ENCODE results near the gene DNAH17. TPM values are rescaled to one million over a fixed set of nuclear protein-coding genes. Genes with fewer than 3 reads are reported as not detected.

DNAH17 gene
- total and polyA plus RNA-seq, 2 donors (not counting 3 experiments of a cell fraction or from before 2014, with no cell fraction given), result not detected

DNA sequence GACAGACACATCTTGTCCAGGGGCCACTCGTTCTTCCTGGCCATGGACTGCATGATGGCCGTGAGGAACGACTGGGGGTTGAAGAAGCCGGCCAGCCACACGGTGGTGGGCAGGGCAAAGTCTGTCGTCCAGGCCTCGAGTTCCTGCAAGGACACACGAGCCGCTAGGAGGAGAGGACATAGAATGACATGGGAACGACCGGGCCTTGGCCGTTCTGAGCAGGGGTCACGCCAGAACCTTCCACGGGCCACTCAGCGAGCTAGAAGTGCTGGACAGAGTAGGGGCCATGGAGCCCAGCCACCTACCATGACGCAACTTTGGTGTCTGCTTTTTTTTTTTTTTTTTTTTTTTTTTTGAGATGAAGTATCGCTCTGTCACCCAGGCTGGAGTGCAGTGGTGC lies 151.8 kb downstream of the DNAH17 start:
- FAIRE-seq, result no peak
- H3K9me1 ChIP-seq (replicated peaks; ENCODE audit: control insufficient read depth, extremely low read depth, insufficient read depth, low read length), result no peaks in the 10 kb centered on the region
- no peak overlapping the region for H2AFZ ChIP-seq (ENCODE audit: low read depth, low read length)
- dilution Hi-C loops (cut with MboI; ENCODE audit: extremely low pct_ligation_motif_present, low sequenced_read_pairs), result no loop called here
- H3K27ac ChIP-seq (ENCODE audit: insufficient read depth, low read depth, low read length), result no peak overlapping the region
- H3K4me3 ChIP-seq (replicated peaks in 1 of 3; ENCODE audit: insufficient read depth in 1 of 3, low read depth in 1 of 3, low read length in 3 of 3), result no peak overlapping the region
- H3K4me1 ChIP-seq (ENCODE audit: control insufficient read depth, extremely low read depth, insufficient read depth, low read length), result no peaks in the 10 kb centered on the region
- H3K4me2 ChIP-seq (ENCODE audit: insufficient read depth, low read length), result no peak overlapping the region
- no peak for TF ChIP-seq POLR2AphosphoS5 (IDR thresholded peaks at IDR 0.05; ENCODE audit: insufficient read depth, low read depth, low read length)
- ChIA-PET CTCF (interaction anchor here (0.6 to 5.4 kb wide), 3 partner anchors 38 to 63 kb away, joined by 3 to 184 read pairs (median 3); partner anchors contain the start of gene SOCS3), POLR2A (no interaction called here)
- peaks cover 14 to 44% of the 10 kb centered on the region in 2 experiments for H3K36me3 ChIP-seq (ENCODE audit: control insufficient read depth in 2 of 2, extremely low read depth in 1 of 2, insufficient read depth in 2 of 2, low read length in 2 of 2)
- no peak for DNase-seq (ENCODE audit: low read depth, low spot score)
- H3K27me3 ChIP-seq (ENCODE audit: control insufficient read depth in 2 of 2, insufficient read depth in 2 of 2, low read length in 2 of 2), result no peaks in the 10 kb centered on the region
- no peaks in the 10 kb centered on the region for H3K79me2 ChIP-seq (ENCODE audit: control insufficient read depth, insufficient read depth, low read length)
- H3K9ac ChIP-seq (replicated peaks; ENCODE audit: extremely low read depth, insufficient read depth, low read length), result no peak overlapping the region
- BruUV-seq (replicated peaks), result no TSS peak
- no peaks in the 10 kb centered on the region for H4K20me1 ChIP-seq (replicated peaks; ENCODE audit: control insufficient read depth, extremely low read depth, insufficient read depth, low read length)
- intact Hi-C loops (cut with micrococcal nuclease), result no loop called here
- H3K9me3 ChIP-seq (replicated peaks; ENCODE audit: control insufficient read depth, insufficient read depth, low read length), result no peaks in the 10 kb centered on the region

DNA sequence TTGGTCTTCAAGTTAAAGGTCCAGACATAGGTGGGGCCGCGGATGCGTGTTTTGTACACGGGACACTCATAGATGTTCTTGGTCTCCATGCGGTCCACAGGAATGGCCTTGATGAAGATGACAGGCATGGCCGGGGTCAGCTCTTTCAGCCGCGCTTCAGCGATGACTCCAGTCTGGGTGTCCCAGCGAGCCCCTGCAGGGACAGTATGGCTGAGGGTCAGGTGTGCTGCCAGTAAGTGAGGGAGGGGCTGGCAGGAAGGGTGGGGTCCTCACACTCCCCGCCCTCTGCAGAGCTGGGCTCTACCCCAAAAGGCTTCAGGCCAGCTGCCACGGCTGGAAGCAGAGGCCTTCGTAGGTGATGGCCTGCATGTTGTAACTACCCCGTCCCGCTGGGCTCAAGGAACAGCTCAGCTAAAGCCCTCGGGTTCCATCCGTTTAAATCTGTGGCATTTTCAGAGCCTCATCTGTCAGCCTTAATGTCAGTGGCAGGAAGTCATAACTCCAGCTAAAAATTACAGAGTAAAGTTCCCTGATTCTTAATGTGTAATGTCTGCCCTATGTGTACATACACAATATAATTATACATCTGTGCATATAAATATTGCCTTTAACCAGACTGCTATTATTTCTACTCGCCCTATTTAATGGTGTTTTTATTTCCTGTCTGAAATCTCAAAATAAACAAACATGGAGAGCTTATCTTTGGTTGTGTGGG lies 153.1 kb downstream of the DNAH17 start:
- no peak overlapping the region for H3K4me2 ChIP-seq (ENCODE audit: insufficient read depth, low read length)
- no peaks in the 10 kb centered on the region for H3K4me1 ChIP-seq (ENCODE audit: control insufficient read depth, extremely low read depth, insufficient read depth, low read length)
- dilution Hi-C loops (cut with MboI; ENCODE audit: extremely low pct_ligation_motif_present, low sequenced_read_pairs) (no loop called here), intact Hi-C loops (cut with micrococcal nuclease) (no loop called here)
- no peak overlapping the region for H3K27ac ChIP-seq (ENCODE audit: insufficient read depth, low read depth, low read length)
- no peak overlapping the region for H3K4me3 ChIP-seq (replicated peaks in 1 of 3; ENCODE audit: insufficient read depth in 1 of 3, low read depth in 1 of 3, low read length in 3 of 3)
- H4K20me1 ChIP-seq (replicated peaks; ENCODE audit: control insufficient read depth, extremely low read depth, insufficient read depth, low read length), result no peaks in the 10 kb centered on the region
- H3K27me3 ChIP-seq (ENCODE audit: control insufficient read depth in 2 of 2, insufficient read depth in 2 of 2, low read length in 2 of 2), result no peaks in the 10 kb centered on the region
- POLR2A ChIA-PET, result no interaction called here
- FAIRE-seq (no peak), DNase-seq (ENCODE audit: low read depth, low spot score) (no peak)
- CTCF ChIA-PET, result interaction anchor here (1.2 to 5.4 kb wide), 3 partner anchors 36 to 174 kb away, joined by 3 to 184 read pairs (median 3); partner anchors contain the start of gene SOCS3
- H3K9ac ChIP-seq (replicated peaks; ENCODE audit: extremely low read depth, insufficient read depth, low read length), result no peak overlapping the region
- H3K9me1 ChIP-seq (replicated peaks; ENCODE audit: control insufficient read depth, extremely low read depth, insufficient read depth, low read length), result no peaks in the 10 kb centered on the region
- TF ChIP-seq JUN (IDR thresholded peaks at IDR 0.05; ENCODE audit: borderline replicate concordance, insufficient read depth, insufficient read length, low read depth) (no peak), MYC (IDR thresholded peaks at IDR 0.05; ENCODE audit: low read depth, low read length) (no peak), POLR2A (IDR thresholded peaks at IDR 0.05; ENCODE audit: low read depth, low read length) (no peak), EZH2 (IDR thresholded peaks at IDR 0.05; ENCODE audit: borderline replicate concordance, low read depth, low read length, severe bottlenecking) (no peak), GATA2 (IDR thresholded peaks at IDR 0.05; ENCODE audit: insufficient read depth, insufficient read length, low read depth, low read length) (no peak), FOS (IDR thresholded peaks at IDR 0.05; ENCODE audit: borderline replicate concordance, insufficient read depth, low read length) (no peak), POLR2AphosphoS5 (IDR thresholded peaks at IDR 0.05; ENCODE audit: insufficient read depth, low read depth, low read length) (no peak)
- TF ChIP-seq, protein P1, sequence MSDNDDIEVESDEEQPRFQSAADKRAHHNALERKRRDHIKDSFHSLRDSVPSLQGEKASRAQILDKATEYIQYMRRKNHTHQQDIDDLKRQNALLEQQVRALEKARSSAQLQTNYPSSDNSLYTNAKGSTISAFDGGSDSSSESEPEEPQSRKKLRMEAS (IDR thresholded peaks at IDR 0.05; ENCODE audit: insufficient read depth, insufficient read length), result no peak
- TF ChIP-seq, protein P2, sequence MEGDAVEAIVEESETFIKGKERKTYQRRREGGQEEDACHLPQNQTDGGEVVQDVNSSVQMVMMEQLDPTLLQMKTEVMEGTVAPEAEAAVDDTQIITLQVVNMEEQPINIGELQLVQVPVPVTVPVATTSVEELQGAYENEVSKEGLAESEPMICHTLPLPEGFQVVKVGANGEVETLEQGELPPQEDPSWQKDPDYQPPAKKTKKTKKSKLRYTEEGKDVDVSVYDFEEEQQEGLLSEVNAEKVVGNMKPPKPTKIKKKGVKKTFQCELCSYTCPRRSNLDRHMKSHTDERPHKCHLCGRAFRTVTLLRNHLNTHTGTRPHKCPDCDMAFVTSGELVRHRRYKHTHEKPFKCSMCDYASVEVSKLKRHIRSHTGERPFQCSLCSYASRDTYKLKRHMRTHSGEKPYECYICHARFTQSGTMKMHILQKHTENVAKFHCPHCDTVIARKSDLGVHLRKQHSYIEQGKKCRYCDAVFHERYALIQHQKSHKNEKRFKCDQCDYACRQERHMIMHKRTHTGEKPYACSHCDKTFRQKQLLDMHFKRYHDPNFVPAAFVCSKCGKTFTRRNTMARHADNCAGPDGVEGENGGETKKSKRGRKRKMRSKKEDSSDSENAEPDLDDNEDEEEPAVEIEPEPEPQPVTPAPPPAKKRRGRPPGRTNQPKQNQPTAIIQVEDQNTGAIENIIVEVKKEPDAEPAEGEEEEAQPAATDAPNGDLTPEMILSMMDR (IDR thresholded peaks at IDR 0.05; ENCODE audit: extremely low read depth in 1 of 2, insufficient read depth in 1 of 2, low read depth in 1 of 2, low read length in 2 of 2), result no peak
- H3K79me2 ChIP-seq (ENCODE audit: control insufficient read depth, insufficient read depth, low read length), result no peaks in the 10 kb centered on the region
- BruUV-seq (replicated peaks), result no TSS peak
- peaks cover 17 to 48% of the 10 kb centered on the region in 2 experiments for H3K36me3 ChIP-seq (ENCODE audit: control insufficient read depth in 2 of 2, extremely low read depth in 1 of 2, insufficient read depth in 2 of 2, low read length in 2 of 2)
- no peaks in the 10 kb centered on the region for H3K9me3 ChIP-seq (replicated peaks; ENCODE audit: control insufficient read depth, insufficient read depth, low read length)
- H2AFZ ChIP-seq (ENCODE audit: low read depth, low read length), result no peak overlapping the region

Measured in endothelial cell of umbilical vein (primary cell).